GM18909 (cell line): Measurements from ENCODE around the gene TIMM13.
"Not testable (repeated sequence)": the region's sequence is repeated elsewhere in the genome, so short reads cannot be mapped to it uniquely, and the experiment has no call there.

ENCODE experiments used
- ATAC-seq: cut with Tn5 transposase; IDR thresholded peaks from one replicate; pipeline ENCODE4 v1.9.1; 2021; ENCODE audit warnings: mild to moderate bottlenecking; ENCODE audit not compliant: unreplicated experiment, poor library complexity

The TIMM13 gene

GRCh38 chr19:2432131-2432848 lies 4.9 kb upstream of the TIMM13 start:
- ATAC-seq = no peak

GRCh38 chr19:2431318-2432055 lies 4.1 kb upstream of the TIMM13 start:
- ATAC-seq = no peak

GRCh38 chr19:2429917-2430535 lies 2.6 kb upstream of the TIMM13 start:
- no peak for ATAC-seq

GRCh38 chr19:2428756-2429711 lies 1.6 kb upstream of the TIMM13 start:
- ATAC-seq = no peak

GRCh38 chr19:2428321-2428690 lies 920 bp upstream of the TIMM13 start:
- no peak for ATAC-seq

GRCh38 chr19:2426611-2427428 lies 566 bp downstream of the TIMM13 start:
- ATAC-seq = peak; percentile 29

- ATAC-seq = no peak
Observed at GRCh38 chr19:2425622-2426581, 1.5 kb downstream of the TIMM13 start.

GRCh38 chr19:2424686-2425621 lies 2.4 kb downstream of the TIMM13 start:
- ATAC-seq = no peak

- ATAC-seq = no peak
Observed at GRCh38 chr19:2423915-2424685, 3.3 kb downstream of the TIMM13 start.

GRCh38 chr19:2423071-2423914 lies 4.1 kb downstream of the TIMM13 start:
- no peak for ATAC-seq

GRCh38 chr19:2421581-2422306 lies 5.6 kb downstream of the TIMM13 start:
- no peak for ATAC-seq

GRCh38 chr19:2420490-2420889 lies 6.9 kb downstream of the TIMM13 start:
- ATAC-seq = no peak

GRCh38 chr19:2419754-2420153 lies 7.6 kb downstream of the TIMM13 start:
- no peak for ATAC-seq

GRCh38 chr19:2417881-2418406 lies 9.4 kb downstream of the TIMM13 start:
- ATAC-seq = no peak

- not testable (repeated sequence) for ATAC-seq
Observed at GRCh38 chr19:2417436-2417835, 9.9 kb downstream of the TIMM13 start.
